ENCODE results near the gene ITGA1. TPM values are rescaled to one million over a fixed set of nuclear protein-coding genes. Genes with fewer than 3 reads are reported as not detected.
"Not testable (repeated sequence)": the region's sequence is repeated elsewhere in the genome, so short reads cannot be mapped to it uniquely, and the experiment has no call there.

The ITGA1 gene
- total RNA-seq, 2 donors from 2014 or later = 0.33 to 3.5 TPM

DNA sequence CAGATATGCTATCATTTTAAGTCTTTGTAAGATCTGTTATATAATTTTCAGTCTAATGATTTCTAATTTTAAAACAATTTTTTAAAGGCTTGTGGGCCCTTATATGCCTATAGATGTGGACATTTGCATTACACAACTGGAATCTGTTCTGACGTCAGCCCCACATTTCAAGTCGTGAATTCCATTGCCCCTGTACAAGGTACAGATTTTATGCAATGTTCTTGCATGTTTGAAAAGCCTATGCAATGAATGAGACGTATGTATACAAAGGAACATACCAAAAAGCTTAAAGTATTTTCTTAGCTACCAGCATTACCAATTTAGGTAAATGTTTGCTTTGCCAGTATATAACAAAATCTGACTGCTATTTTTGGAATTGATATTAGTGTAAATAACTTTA lies 77.2 kb downstream of the ITGA1 start:
- Histone ChIP-seq H3K36me3 (ENCODE audit: control insufficient read depth, insufficient read depth, low read length) (no peaks in the 10 kb centered on the region), H3K4me3 (ENCODE audit: low read length) (no peak overlapping the region), H3K9me3 (ENCODE audit: control insufficient read depth, low read length) (no peaks in the 10 kb centered on the region), H3K4me1 (ENCODE audit: control insufficient read depth, insufficient read depth, low read length) (no peaks in the 10 kb centered on the region), H3K27ac (ENCODE audit: low read depth, low read length) (no peak overlapping the region), H3K9ac (ENCODE audit: extremely low read depth, low read length, poor library complexity, severe bottlenecking) (no peak overlapping the region), H3K27me3 (ENCODE audit: control insufficient read depth, insufficient read depth, low read length, poor library complexity, severe bottlenecking) (no peaks in the 10 kb centered on the region)
- no peaks in the 10 kb centered on the region for H3K27me3 Mint-ChIP-seq (ENCODE audit: insufficient read depth)
- no peak overlapping the region for H3K4me3 Mint-ChIP-seq
- no peaks in the 10 kb centered on the region for H3K9me3 Mint-ChIP-seq
- DNase-seq = no peak
- no peak overlapping the region for H3K27ac Mint-ChIP-seq
- no peaks in the 10 kb centered on the region for H3K4me1 Mint-ChIP-seq
- WGBS, 2 experiments (ENCODE audit: insufficient coverage in 1 of 2, insufficient read length in 1 of 2) = 87 to 100% methylated on average over 2 to 3 of the region's 3 CpGs
- TF ChIP-seq, protein P1, sequence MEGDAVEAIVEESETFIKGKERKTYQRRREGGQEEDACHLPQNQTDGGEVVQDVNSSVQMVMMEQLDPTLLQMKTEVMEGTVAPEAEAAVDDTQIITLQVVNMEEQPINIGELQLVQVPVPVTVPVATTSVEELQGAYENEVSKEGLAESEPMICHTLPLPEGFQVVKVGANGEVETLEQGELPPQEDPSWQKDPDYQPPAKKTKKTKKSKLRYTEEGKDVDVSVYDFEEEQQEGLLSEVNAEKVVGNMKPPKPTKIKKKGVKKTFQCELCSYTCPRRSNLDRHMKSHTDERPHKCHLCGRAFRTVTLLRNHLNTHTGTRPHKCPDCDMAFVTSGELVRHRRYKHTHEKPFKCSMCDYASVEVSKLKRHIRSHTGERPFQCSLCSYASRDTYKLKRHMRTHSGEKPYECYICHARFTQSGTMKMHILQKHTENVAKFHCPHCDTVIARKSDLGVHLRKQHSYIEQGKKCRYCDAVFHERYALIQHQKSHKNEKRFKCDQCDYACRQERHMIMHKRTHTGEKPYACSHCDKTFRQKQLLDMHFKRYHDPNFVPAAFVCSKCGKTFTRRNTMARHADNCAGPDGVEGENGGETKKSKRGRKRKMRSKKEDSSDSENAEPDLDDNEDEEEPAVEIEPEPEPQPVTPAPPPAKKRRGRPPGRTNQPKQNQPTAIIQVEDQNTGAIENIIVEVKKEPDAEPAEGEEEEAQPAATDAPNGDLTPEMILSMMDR (conservative IDR thresholded peaks at IDR 0.05) = no peak
- H3K36me3 Mint-ChIP-seq (ENCODE audit: low read depth) = no peaks in the 10 kb centered on the region

DNA sequence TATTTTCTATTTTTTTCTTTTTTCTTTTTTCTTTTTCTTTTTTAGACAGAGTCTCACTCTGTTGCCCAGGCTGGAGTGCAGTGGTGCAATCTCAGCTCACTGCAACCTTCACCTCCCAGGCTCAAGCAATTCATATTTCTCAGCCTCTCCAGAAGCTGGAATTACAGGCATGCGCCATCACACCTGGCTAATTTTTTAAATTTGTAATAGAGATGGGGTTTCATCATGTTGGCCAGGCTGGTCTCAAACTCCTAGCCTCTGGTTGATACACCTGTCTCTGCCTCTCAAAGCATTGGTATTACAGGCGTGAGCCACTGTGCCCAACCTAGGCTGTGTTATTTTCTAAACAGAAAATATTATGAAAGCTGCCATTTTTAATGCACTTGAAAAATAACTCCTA lies 78.3 kb downstream of the ITGA1 start:
- DNase-seq; H3K27ac ChIP-seq (ENCODE audit: low read depth, low read length); H3K4me3 ChIP-seq (ENCODE audit: low read length); H3K4me3 Mint-ChIP-seq; H3K4me1 ChIP-seq (ENCODE audit: control insufficient read depth, insufficient read depth, low read length); H3K36me3 Mint-ChIP-seq (ENCODE audit: low read depth); H3K27me3 Mint-ChIP-seq (ENCODE audit: insufficient read depth); H3K9me3 Mint-ChIP-seq; H3K27ac Mint-ChIP-seq; H3K4me1 Mint-ChIP-seq; H3K27me3 ChIP-seq (ENCODE audit: control insufficient read depth, insufficient read depth, low read length, poor library complexity, severe bottlenecking); H3K36me3 ChIP-seq (ENCODE audit: control insufficient read depth, insufficient read depth, low read length); H3K9ac ChIP-seq (ENCODE audit: extremely low read depth, low read length, poor library complexity, severe bottlenecking); H3K9me3 ChIP-seq (ENCODE audit: control insufficient read depth, low read length): not testable (repeated sequence)
- 93% methylated on average over 2 of the region's 2 CpGs; no CpG with 5 or more reads in 1 of the 2 experiments for WGBS, 2 experiments (ENCODE audit: insufficient coverage in 1 of 2, insufficient read length in 1 of 2)

DNA sequence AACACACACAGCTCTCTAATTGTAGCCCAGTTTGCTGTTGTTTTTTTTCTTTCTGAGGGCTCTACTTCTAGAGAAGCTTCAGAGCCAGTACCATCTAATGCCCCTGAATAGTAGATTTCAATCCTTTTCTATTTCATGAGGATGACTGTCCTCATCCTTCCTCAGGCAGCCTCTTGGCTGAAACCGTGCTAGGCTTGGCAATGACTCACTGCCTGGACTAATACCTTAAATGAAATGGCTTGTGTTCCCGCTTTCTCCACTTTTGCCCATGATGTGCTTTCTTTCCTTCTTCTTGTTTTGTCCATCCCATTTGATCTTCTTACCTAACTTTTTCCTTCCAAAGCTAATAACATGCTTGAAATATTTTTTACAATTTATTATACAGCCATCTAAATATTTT lies 80.1 kb downstream of the ITGA1 start:
- no peaks in the 10 kb centered on the region for H3K4me1 ChIP-seq (ENCODE audit: control insufficient read depth, insufficient read depth, low read length)
- TF ChIP-seq, protein P1 (conservative IDR thresholded peaks at IDR 0.05) = no peak

DNA sequence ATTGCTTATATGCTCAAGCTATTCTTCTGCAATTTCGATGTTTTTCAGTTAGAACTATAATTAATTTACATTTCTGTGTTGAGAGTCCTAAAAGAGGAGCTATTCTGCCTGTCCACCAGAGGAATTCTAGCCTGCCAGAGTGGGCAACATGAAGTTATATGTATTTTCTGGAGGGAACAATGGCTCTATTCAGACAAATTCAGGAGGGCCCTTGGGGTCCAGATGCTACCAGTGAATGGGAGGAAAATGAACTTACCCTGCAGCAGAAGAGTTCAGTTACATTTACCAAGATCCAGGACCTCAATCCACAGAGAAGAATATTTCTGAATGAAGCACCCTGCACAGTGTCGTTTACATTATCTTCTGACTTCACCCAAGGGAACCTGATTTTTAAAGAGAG lies 80.7 kb downstream of the ITGA1 start:
- no peak overlapping the region for H3K9ac ChIP-seq (ENCODE audit: extremely low read depth, low read length, poor library complexity, severe bottlenecking)
- H3K27ac ChIP-seq (ENCODE audit: low read depth, low read length) = no peak overlapping the region
- DNase-seq = no peak
- H3K9me3 ChIP-seq (ENCODE audit: control insufficient read depth, low read length) = no peaks in the 10 kb centered on the region
- Mint-ChIP-seq H3K4me1 (no peaks in the 10 kb centered on the region), H3K36me3 (ENCODE audit: low read depth) (no peaks in the 10 kb centered on the region), H3K27ac (no peak overlapping the region), H3K4me3 (no peak overlapping the region), H3K9me3 (no peaks in the 10 kb centered on the region), H3K27me3 (ENCODE audit: insufficient read depth) (no peaks in the 10 kb centered on the region)
- WGBS, 2 experiments (ENCODE audit: insufficient coverage in 1 of 2, insufficient read length in 1 of 2) = 92% methylated on average over 2 of the region's 2 CpGs; no CpG with 5 or more reads in 1 of the 2 experiments
- H3K36me3 ChIP-seq (ENCODE audit: control insufficient read depth, insufficient read depth, low read length) = no peaks in the 10 kb centered on the region
- TF ChIP-seq, protein P1 (conservative IDR thresholded peaks at IDR 0.05) = no peak
- H3K4me1 ChIP-seq (ENCODE audit: control insufficient read depth, insufficient read depth, low read length) = no peaks in the 10 kb centered on the region
- no peak overlapping the region for H3K4me3 ChIP-seq (ENCODE audit: low read length)
- no peaks in the 10 kb centered on the region for H3K27me3 ChIP-seq (ENCODE audit: control insufficient read depth, insufficient read depth, low read length, poor library complexity, severe bottlenecking)

More for the DNA sequence above, 80.1 kb downstream of the ITGA1 start:
- Mint-ChIP-seq H3K27ac (no peak overlapping the region), H3K9me3 (no peaks in the 10 kb centered on the region), H3K4me3 (no peak overlapping the region), H3K4me1 (no peaks in the 10 kb centered on the region), H3K27me3 (ENCODE audit: insufficient read depth) (no peaks in the 10 kb centered on the region), H3K36me3 (ENCODE audit: low read depth) (no peaks in the 10 kb centered on the region)
- H3K9ac ChIP-seq (ENCODE audit: extremely low read depth, low read length, poor library complexity, severe bottlenecking) = no peak overlapping the region
- no peaks in the 10 kb centered on the region for H3K36me3 ChIP-seq (ENCODE audit: control insufficient read depth, insufficient read depth, low read length)
- no peak overlapping the region for H3K27ac ChIP-seq (ENCODE audit: low read depth, low read length)
- no peak for DNase-seq
- no peaks in the 10 kb centered on the region for H3K9me3 ChIP-seq (ENCODE audit: control insufficient read depth, low read length)
- 90 to 100% methylated on average over 2 of the region's 2 CpGs for WGBS, 2 experiments (ENCODE audit: insufficient coverage in 1 of 2, insufficient read length in 1 of 2)
- no peak overlapping the region for H3K4me3 ChIP-seq (ENCODE audit: low read length)
- H3K27me3 ChIP-seq (ENCODE audit: control insufficient read depth, insufficient read depth, low read length, poor library complexity, severe bottlenecking) = no peaks in the 10 kb centered on the region
